22Rv1 (cell line): ENCODE data around the gene ABCF2.
A peak's percentile ranks its signal among the peaks of the same experiment; 100 is the strongest.

Experiments
- H3K27ac ChIP-seq: fragments of 450-650 bp; 2 replicates; pipeline ENCODE4 v1.5.1; 2017
- ZFX ChIP-seq: fragments of 450-650 bp; IDR thresholded peaks from 2 replicates; pipeline ENCODE4 v1.6.1; 2017; ENCODE audit warnings: antibody characterized with exemption, borderline replicate concordance
- TF ChIP-seq, protein P1 (sequence below): fragments of 450-650 bp; IDR thresholded peaks from 2 replicates; pipeline ENCODE4 v1.5.1; 2017; ENCODE audit warnings: mild to moderate bottlenecking

The ABCF2 gene

DNA sequence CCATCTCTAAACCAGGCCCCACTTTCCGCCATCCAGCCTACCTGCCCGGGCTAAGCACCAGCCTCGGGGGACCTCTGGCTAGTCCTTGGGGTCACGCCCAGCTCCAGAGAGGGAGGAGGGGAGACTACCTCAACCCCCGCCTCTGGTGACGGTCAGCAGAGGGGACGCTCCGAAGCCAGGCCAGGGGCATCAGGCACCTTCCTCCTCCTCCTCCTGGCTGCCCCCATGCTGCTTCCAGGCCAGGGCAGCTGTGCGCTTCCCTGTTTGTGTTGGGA lies 25.5 kb upstream of the ABCF2 start:
- no peak overlapping the region for H3K27ac ChIP-seq
- TF ChIP-seq, protein P1, sequence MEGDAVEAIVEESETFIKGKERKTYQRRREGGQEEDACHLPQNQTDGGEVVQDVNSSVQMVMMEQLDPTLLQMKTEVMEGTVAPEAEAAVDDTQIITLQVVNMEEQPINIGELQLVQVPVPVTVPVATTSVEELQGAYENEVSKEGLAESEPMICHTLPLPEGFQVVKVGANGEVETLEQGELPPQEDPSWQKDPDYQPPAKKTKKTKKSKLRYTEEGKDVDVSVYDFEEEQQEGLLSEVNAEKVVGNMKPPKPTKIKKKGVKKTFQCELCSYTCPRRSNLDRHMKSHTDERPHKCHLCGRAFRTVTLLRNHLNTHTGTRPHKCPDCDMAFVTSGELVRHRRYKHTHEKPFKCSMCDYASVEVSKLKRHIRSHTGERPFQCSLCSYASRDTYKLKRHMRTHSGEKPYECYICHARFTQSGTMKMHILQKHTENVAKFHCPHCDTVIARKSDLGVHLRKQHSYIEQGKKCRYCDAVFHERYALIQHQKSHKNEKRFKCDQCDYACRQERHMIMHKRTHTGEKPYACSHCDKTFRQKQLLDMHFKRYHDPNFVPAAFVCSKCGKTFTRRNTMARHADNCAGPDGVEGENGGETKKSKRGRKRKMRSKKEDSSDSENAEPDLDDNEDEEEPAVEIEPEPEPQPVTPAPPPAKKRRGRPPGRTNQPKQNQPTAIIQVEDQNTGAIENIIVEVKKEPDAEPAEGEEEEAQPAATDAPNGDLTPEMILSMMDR = no peak
- TF ChIP-seq ZFX = no peak

DNA sequence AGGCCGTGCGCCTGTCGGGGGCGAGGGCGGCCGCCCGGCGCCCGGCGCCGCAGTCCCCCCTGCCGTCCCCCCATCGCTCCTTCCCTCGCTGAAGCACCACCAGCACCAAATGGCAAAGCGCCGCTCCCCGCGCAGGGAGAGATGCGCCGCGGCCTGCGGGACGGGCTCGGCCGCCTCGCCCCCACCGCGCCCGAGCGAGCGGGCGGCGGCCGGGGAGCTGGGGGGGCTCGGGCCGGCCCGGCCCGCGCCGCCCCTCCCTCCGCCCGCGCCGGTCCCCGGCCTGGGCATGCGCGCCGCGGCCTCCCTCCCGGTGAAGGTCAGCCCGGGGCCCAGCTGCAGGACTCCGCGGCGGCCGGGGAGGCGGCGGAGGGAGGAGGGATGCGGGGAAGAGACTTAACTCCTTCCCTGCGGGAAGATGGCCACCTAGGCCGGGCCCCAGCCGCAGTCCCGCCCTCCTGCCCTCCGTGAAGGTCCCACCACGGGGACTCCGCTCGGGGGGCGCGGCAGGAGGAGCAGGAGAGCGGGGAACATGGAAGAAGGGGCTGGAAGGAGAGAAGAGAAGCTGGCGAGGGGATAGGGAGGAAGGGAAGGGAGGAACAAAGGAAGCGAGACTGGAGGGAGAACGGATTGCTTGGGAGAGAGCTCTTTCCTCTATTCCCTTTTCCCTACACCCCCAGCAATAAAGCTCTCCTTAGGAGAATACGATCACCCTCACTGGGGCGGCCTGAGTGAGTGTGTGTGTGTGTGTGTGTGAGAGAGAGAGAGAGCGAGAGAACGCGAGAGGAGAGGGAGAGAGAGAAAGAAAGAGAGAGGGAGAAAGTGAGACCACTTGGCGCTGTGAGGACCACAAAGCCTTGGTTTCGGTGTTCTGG lies 24.9 kb upstream of the ABCF2 start:
- H3K27ac ChIP-seq = peak overlapping the region; percentile 86; the same call in 1 of the 2 replicates
- TF ChIP-seq ZFX = no peak
- TF ChIP-seq, protein P1 = no peak

DNA sequence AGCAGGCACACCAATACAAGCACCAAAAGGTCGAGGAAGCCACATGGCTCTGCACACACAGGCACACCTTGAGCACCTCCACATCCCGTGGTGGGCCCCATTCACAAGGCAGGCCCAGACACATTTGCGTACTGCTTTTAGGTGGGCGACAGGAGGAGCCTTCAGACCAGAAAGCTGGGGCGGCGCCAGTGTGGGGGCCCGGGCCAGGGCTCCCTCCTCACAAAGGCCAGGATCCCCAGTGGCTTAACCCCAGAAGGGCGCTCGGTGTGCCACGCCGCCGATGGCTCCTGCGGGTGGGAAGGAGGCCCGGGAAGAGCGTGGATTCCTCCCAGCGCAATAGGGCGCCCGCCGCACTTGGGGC lies 24.3 kb upstream of the ABCF2 start:
- H3K27ac ChIP-seq = peak overlapping the region; percentile 86; the same call in 1 of the 2 replicates
- TF ChIP-seq, protein P1 = no peak
- no peak for TF ChIP-seq ZFX

DNA sequence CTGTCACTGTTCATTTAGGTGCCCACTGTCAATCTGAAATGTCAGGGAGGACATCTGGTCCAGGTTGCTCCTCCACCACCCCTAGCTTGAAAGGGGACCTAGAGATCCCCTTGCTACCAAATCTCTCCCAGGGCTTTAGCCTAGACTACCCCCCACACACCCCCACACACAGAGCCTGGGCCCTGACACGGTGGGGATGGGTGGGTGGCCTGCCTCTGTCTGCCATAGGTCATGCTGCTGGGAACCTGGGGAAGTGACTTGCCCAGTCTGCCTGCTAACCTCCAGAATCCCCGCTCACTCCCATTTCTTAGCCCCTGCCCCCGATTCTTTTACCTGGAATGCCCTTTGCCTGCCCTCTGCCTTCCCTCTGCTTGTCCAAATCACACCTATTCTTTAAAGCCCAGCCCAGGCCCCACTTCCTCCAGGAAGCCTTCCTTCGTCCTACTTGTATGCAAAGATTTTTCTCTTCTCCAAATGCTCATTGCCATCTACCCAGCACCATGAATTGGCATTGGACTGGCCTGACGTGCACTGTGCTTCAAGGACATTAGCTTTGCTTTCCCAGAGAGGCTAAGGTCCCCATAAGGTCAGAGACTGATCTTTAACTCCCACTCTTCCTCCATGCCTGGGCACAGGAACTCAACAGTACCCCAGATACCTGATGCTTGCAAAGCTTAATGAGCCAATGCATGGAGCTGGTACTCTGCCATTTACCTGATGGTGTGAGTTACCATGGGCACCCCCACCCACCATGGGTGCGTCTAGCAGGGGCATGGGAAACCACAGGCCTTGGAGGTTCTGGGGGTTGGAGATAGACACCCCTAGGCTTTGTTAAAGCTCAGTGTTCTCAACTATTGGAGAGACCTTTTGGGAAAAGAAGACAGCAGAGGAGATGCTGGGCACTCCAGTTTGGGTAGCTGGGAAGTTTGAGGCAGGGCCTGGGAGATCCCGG lies 23.5 kb upstream of the ABCF2 start:
- TF ChIP-seq, protein P1 = no peak
- no peak for TF ChIP-seq ZFX
- H3K27ac ChIP-seq = peak overlapping the region; percentile 86; the same call in 1 of the 2 replicates

DNA sequence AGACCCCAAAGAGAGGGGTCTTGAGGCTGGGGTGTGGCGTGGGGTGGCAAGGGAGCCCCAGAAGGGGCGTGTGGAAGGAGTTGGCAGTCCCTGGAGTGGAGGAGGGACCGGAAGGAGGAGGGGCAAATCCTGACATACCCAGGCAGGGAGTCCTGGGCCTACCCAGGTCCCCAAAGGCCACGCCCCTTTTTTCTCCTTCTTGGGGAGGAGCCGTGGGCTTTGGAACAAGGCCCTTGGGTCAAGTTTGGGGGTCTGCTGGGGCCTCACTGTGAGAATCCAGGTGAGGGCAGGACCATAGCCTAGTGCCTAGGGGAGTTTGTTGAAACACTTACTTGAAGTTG lies 22.7 kb upstream of the ABCF2 start:
- peak overlapping the region; percentile 86 for H3K27ac ChIP-seq
- TF ChIP-seq, protein P1 = no peak
- no peak for TF ChIP-seq ZFX

DNA sequence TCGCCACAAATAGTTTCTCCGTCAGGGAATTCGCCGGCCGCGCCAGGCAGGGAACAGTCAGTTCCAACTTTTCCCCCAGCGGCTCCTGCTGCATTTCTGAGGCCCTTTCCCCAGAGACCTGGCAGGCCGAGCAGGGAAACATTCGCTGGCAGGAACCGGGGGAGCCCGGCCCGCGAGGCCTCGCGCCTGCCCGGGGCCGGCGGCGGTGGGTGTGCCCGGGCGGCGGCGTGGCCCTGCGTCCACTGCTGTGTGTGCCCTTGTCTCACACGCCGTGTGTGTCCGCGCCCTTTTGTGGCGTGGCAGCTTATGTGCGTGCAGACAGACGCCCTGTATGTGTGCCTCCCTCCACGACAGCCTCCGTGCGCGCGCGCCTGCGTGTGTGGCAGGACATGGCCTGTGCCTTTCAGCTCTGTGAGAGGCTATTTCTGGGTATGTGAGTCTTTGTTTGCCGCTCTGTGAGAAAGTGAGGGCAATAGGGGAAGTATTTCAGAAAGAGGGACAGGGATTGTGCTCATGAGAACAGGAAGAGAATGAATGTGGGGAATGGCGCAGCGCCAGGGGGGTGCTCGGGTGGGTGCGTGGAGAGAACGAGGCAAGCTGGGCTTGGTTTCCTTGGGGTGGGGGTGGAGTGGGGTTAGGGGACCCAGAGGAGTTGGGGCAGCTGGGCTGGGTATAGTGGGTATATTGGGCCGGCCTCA lies 22.2 kb upstream of the ABCF2 start:
- H3K27ac ChIP-seq = peak overlapping the region; percentile 86
- TF ChIP-seq, protein P1 = no peak
- no peak for TF ChIP-seq ZFX
